Endodermal cell (in vitro differentiated cells): ENCODE measurements around the gene PRSS35. TPM values are rescaled to one million over a fixed set of nuclear protein-coding genes. Genes with fewer than 3 reads are reported as not detected.

Experiments used
- DNase-seq: peaks from one replicate; pipeline ENCODE4 v3.0.0-alpha.2; 2017
- H3K27ac ChIP-seq: 2 replicates; pipeline ENCODE4 v1.5.1; 2013; ENCODE audit warnings: mild to moderate bottlenecking, low read depth, low read length, moderate library complexity
- H3K27me3 ChIP-seq: 2 replicates; pipeline ENCODE4 v1.6.1; 2013; ENCODE audit warnings: mild to moderate bottlenecking, low read length, moderate library complexity; ENCODE audit not compliant: insufficient read depth, control insufficient read depth, poor library complexity, severe bottlenecking
- H3K36me3 ChIP-seq: 2 replicates; pipeline ENCODE4 v1.7.0; 2013; ENCODE audit warnings: mild to moderate bottlenecking, low read length, moderate library complexity; ENCODE audit not compliant: control insufficient read depth, insufficient read depth
- H3K4me1 ChIP-seq: one replicate; pipeline ENCODE4 v1.7.0; 2013; ENCODE audit warnings: low read length; ENCODE audit not compliant: control insufficient read depth, insufficient read depth
- H3K4me3 ChIP-seq: 2 replicates; pipeline ENCODE4 v1.5.1; 2013; ENCODE audit warnings: mild to moderate bottlenecking, low read length, moderate library complexity
- H3K9ac ChIP-seq: 2 replicates; pipeline ENCODE4 v1.6.1; 2013; ENCODE audit warnings: mild to moderate bottlenecking, low read length, moderate library complexity; ENCODE audit not compliant: poor library complexity, severe bottlenecking; ENCODE audit errors: extremely low read depth
- H3K9me3 ChIP-seq: 2 replicates; pipeline ENCODE4 v1.6.1; 2013; ENCODE audit warnings: mild to moderate bottlenecking, low read length, moderate library complexity; ENCODE audit not compliant: control insufficient read depth
- H3K27ac Mint-ChIP-seq: 2 replicates; pipeline ENCODE4 v1.8.0; 2020; ENCODE audit warnings: mixed read lengths
- H3K27me3 Mint-ChIP-seq: 2 replicates; pipeline ENCODE4 v1.8.0; 2021; ENCODE audit warnings: mild to moderate bottlenecking, mixed read lengths; ENCODE audit not compliant: insufficient read depth
- H3K36me3 Mint-ChIP-seq: 2 replicates; pipeline ENCODE4 v1.8.0; 2020; ENCODE audit warnings: low read depth, mixed read lengths
- H3K4me1 Mint-ChIP-seq: 2 replicates; pipeline ENCODE4 v1.8.0; 2020; ENCODE audit warnings: mixed read lengths
- H3K4me3 Mint-ChIP-seq: 2 replicates; pipeline ENCODE4 v1.8.0; 2020; ENCODE audit warnings: mild to moderate bottlenecking, moderate library complexity, mixed read lengths
- H3K9me3 Mint-ChIP-seq: 2 replicates; pipeline ENCODE4 v1.8.0; 2020; ENCODE audit warnings: mild to moderate bottlenecking, mixed read lengths
- WGBS, 2 experiments: methylation state at CpG; one replicate each; pipeline versions ENCODE4 v1.1.5 to v1.1.7; 2013; ENCODE audit warnings: missing lambda C conversion rate in 2 of 2, mixed read lengths in 1 of 2; ENCODE audit not compliant: insufficient coverage in 1 of 2, insufficient read length in 1 of 2; 5-methylcytosine and 5-hydroxymethylcytosine counted together
- total RNA-seq, 2 donors: library from RNA; stranded (reverse); fragmentation: NEBNext Ultra II Directional in 1 of 2; extraction: Animal tissue kit (Norgen Biotek cat#: 25700) in 1 of 2; gene quantifications; 2 replicates in 1 of 2; 3 replicates in 1 of 2; pipeline ENCODE4 v1.2.1, GENCODE V29; 2021
- TF ChIP-seq, protein P1 (sequence below): fragments of 200-600 bp; sonication (generic); conservative IDR thresholded peaks from 2 replicates; pipeline ENCODE4 v1.5.0; 2021; ENCODE audit warnings: antibody characterized with exemption, mild to moderate bottlenecking

PRSS35 gene
- total RNA-seq, 2 donors from 2014 or later, result 2.1 to 3.8 TPM

DNA sequence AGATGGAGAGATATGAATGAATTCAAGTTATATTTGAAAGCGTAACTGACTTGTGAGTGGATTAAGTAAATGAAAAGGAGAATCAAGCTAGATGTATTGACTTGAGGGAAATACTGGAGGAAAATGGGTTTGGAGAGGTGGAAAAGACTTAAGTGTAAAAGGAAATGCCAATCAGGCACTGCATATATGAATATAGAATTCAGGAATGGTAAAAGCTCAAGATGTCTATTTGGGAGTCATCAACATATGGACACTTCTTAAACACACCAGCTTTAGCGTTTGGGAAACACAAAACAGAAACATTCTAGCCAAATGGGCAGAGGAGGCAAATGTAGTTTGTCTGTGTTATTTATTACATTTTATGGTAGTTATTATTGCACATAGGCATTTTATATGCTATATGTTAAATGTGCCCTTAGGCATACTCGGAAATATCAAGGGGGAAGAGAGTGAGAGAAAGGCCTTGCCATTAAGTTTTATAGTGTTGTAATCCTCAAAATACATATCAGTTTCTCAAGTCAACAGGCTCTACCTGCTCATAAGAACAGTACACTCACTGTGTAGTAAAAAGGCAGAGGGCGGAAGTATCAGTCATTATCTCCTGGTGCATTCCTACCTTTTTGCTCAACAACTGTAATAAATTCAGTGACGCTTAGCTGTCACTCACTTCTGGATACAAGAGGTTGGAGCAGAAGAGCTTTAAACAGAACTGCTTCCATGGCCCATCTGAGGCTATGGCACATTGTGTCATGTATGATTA, 47.8 kb upstream of the PRSS35 start:
- no peak overlapping the region for H3K27ac Mint-ChIP-seq
- H3K4me1 Mint-ChIP-seq, result peaks cover 23% of the 10 kb centered on the region
- Histone ChIP-seq H3K9ac (no peak overlapping the region), H3K27me3 (no peaks in the 10 kb centered on the region), H3K9me3 (no peaks in the 10 kb centered on the region), H3K27ac (no peak overlapping the region), H3K4me3 (no peak overlapping the region), H3K4me1 (peaks cover 10% of the 10 kb centered on the region), H3K36me3 (no peaks in the 10 kb centered on the region)
- TF ChIP-seq, protein P1, sequence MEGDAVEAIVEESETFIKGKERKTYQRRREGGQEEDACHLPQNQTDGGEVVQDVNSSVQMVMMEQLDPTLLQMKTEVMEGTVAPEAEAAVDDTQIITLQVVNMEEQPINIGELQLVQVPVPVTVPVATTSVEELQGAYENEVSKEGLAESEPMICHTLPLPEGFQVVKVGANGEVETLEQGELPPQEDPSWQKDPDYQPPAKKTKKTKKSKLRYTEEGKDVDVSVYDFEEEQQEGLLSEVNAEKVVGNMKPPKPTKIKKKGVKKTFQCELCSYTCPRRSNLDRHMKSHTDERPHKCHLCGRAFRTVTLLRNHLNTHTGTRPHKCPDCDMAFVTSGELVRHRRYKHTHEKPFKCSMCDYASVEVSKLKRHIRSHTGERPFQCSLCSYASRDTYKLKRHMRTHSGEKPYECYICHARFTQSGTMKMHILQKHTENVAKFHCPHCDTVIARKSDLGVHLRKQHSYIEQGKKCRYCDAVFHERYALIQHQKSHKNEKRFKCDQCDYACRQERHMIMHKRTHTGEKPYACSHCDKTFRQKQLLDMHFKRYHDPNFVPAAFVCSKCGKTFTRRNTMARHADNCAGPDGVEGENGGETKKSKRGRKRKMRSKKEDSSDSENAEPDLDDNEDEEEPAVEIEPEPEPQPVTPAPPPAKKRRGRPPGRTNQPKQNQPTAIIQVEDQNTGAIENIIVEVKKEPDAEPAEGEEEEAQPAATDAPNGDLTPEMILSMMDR, result no peak
- no peak overlapping the region for H3K4me3 Mint-ChIP-seq
- H3K27me3 Mint-ChIP-seq, result peaks cover 11% of the 10 kb centered on the region
- WGBS, 2 experiments, result 94% methylated on average over 3 to 5 of the region's 5 CpGs
- no peak for DNase-seq
- no peaks in the 10 kb centered on the region for H3K36me3 Mint-ChIP-seq
- H3K9me3 Mint-ChIP-seq, result peaks cover 7% of the 10 kb centered on the region

DNA sequence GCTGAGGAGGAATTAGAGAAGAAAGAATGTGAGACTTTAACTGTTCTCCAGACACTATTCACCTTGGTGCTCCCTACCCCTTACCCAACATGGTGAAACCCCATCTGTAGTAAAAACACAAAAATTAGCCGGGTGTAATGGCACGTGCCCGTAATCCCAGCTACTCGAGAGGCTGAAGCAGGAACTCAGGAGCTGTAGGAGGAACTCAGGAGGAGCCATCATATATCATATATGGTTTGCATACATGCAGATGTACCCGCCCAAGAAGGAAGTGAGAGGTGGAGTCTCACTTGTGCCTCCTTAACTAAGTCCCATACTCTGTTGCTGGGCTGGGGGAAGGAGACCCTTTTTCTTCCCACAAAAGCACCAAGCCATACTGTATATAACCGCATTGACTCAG, 46.0 kb upstream of the PRSS35 start:
- no peaks in the 10 kb centered on the region for H3K9me3 Mint-ChIP-seq
- no peak overlapping the region for H3K9ac ChIP-seq
- no peak overlapping the region for H3K4me3 Mint-ChIP-seq
- H3K27ac ChIP-seq, result no peak overlapping the region
- peaks cover 4% of the 10 kb centered on the region for H3K27me3 Mint-ChIP-seq
- 83 to 93% methylated on average over 4 to 6 of the region's 6 CpGs for WGBS, 2 experiments
- no peaks in the 10 kb centered on the region for H3K27me3 ChIP-seq
- no peak overlapping the region for H3K4me3 ChIP-seq
- H3K36me3 Mint-ChIP-seq, result no peaks in the 10 kb centered on the region
- peaks cover 10% of the 10 kb centered on the region for H3K4me1 ChIP-seq
- DNase-seq, result no peak
- H3K36me3 ChIP-seq, result no peaks in the 10 kb centered on the region
- TF ChIP-seq, protein P1, result no peak
- no peak overlapping the region for H3K27ac Mint-ChIP-seq
- no peaks in the 10 kb centered on the region for H3K9me3 ChIP-seq
- peaks cover 19% of the 10 kb centered on the region for H3K4me1 Mint-ChIP-seq

DNA sequence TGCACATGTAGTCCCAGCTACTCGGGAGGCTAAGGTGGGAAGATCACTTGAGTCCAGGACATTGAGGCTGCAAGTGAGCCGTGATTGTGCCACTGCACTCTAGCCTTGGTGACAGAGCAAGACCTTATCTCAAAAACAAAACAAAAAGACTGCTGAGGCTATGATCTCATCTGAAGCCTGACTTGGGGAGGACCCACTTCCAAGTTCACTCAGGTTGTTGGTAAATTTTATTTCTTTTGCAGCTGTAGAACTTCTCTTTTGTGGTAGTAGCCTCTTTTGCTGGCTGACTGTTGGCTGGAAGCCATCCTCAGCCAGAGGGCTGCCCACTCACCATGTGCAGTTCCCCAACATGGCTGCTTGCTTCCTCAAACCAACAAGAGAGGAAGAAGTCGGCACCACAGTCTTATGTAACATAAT, 44.7 kb upstream of the PRSS35 start:
- H3K4me1 ChIP-seq, result peaks cover 7% of the 10 kb centered on the region
- no peak overlapping the region for H3K4me3 ChIP-seq
- TF ChIP-seq, protein P1, result no peak
- no peaks in the 10 kb centered on the region for H3K36me3 ChIP-seq
- H3K36me3 Mint-ChIP-seq, result no peaks in the 10 kb centered on the region
- H3K9me3 Mint-ChIP-seq, result no peaks in the 10 kb centered on the region
- WGBS, 2 experiments, result 94 to 100% methylated on average over 2 to 3 of the region's 3 CpGs
- DNase-seq, result no peak
- H3K9ac ChIP-seq, result no peak overlapping the region
- no peak overlapping the region for H3K27ac ChIP-seq
- peaks cover 4% of the 10 kb centered on the region for H3K27me3 Mint-ChIP-seq
- no peaks in the 10 kb centered on the region for H3K9me3 ChIP-seq
- no peak overlapping the region for H3K27ac Mint-ChIP-seq
- peaks cover 6% of the 10 kb centered on the region for H3K4me1 Mint-ChIP-seq
- H3K4me3 Mint-ChIP-seq, result no peak overlapping the region
- no peaks in the 10 kb centered on the region for H3K27me3 ChIP-seq
